Measurements from ENCODE around the gene ZNF487.
"Not testable (repeated sequence)": the region's sequence is repeated elsewhere in the genome, so short reads cannot be mapped to it uniquely, and the experiment has no call there.

The ZNF487 gene

GRCh38 chr10:43407148-43407575 is 29.7 kb upstream of the ZNF487 start:
- peak; percentile 60 for DNase-seq

DNA sequence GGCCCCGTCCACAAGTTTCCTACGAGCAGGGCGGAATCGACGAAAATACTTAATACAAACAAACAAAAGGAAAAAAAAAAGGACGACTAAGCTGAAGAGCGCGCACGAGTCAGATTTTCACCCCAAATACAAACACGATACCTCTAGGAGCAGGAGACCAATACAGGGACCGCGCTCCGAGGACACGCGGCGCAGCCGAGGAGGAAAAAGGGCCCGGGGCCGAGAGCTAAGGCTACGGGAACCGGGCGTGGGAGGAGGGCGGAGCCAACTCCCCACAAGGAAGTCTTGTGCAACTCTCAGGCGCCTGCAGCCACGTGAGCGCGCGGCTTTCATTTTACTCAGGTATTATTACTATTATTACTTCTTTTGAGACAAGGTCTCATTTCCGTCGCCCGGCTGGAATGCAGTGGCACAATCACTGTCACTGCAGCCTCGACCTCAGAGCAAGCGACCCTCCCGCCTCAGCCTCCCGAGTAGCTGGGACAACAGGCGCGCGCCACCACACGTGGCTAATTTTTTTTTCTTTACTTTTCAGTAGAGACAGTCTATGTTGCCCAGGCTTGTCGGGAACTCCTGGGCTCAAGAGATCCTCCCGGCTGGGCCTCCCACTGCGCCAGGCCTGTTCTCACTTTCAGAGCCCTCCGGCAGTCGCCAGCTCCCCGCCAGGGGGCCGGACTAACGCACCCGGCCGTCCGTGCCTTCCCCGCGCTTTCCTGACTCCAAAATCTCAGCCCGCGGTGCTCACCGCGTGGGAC is 29.2 kb upstream of the ZNF487 start:
- DNase-seq, result peak; percentile 88

DNA sequence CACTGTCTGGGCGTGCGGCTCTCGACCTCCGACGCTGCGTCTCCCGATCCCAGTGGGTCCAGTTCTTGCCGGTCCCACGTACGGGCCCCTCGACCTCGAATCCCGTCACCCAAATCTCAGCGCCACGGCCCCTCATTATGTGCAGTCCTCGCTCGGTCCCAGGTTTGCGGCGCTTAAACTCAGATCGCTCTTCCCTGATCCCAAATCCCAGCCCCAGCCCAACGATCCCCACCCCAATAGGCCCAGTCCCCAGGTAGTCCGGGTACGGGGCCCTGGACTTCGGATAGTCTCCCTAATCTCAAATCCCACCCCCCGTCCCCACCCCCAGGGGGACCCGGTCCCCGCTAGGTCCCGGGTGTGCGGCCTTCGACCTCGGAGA is 28.6 kb upstream of the ZNF487 start:
- no peak for DNase-seq

- peak; percentile 99 for DNase-seq
These were observed 28.1 kb upstream of the ZNF487 start, which contains the start of gene HNRNPF for GRCh38 chr10:43408710-43409384. Gene HNRNPF (minus strand): TSS chr10:43409186. CDS start chr10:43387884, 21,302 bp downstream.

DNA sequence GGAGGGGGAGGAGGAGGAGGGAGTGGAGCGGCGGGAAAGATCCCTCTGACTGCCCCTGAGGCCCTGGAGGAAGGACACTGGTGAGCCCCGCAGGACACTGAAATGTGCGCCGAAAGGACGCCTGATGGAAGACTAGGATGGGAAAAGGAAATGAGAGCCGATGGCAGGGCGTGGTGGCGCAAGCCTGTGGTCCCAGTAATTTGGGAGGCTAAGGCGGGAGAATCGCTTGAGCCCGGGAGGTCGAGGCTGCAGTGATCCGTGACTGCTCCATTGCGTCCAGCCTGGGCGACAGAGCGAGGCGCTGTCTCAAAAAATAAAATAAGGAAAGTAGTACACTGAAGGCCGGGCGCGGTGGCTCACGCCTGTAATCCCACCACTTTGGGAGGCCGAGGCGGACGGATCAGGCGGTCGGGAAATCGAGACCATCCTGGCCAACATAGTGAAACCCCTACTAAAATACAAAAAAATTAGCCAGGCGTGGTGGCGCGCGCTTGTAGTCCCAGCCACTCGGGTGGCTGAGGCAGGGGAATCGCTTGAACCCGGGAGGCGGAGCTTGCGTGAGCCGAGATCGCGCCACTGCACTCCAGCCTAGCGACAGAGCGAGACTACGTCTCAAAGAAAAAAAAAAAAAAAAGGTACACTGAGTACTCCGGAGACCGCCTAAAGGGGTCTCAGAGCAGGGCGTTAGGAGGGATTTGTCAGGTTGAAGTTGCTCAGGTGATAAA is 27.4 kb upstream of the ZNF487 start:
- DNase-seq, result peak; percentile 87

DNA sequence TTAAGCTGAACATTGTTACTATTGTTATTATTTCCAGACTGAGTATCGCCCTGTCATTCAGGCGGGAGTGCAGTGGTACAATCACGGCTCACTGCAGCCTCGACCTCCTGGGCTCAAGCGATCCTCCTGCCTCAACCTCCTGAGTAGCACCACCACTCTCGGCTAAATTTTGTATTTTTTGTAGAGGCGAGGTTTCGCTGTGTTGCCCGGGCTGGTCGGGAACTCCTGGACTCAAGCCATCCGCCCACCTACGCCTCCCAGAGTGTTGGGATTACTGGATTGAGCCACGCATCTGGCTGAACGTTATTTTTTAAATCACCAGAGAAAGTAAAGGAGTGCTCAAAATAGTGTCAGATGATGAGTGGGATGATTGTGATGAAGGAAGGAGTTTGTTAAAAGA is 26.6 kb upstream of the ZNF487 start:
- DNase-seq, result no peak

DNA sequence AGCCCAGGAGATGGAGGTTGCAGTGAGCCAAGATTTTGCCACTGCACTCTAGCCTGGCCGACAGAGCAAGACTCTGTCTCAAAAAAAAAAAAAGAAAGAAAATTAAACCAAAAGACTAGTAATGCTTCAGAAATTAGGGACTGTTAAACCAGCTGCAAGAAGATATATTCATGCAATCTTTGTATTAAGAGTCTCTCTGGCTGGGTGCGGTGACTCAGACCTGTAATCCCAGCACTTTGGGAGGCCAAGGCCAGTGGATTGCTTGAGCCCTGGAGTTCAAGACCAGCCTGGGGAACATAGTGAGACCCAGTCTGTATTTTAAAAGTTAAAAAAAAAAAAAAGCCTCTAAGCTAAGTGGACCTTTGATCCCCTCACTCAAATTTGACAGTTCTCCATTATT is 25.4 kb upstream of the ZNF487 start:
- DNase-seq, result no peak

DNA sequence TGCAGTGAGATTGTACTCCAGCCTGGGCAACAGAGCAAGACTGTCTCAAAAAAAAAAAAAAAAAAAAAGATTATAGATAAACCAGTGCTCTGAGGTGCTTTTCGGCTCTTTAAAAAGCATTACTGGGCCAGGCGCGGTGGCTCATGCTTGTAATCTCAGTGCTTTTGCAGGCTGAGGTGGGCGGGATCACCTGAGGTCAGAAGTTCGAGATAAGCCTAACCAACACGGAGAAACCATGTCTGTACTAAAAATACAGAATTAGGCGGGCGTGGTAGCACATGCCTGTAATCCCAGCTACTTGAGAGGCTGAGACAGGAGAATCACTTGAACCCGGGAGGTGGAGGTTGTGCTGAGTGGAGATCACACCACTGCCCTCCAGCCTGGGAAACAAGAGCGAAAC is 21.4 kb upstream of the ZNF487 start:
- no peak for DNase-seq

- DNase-seq, result no peak
These were observed 18.8 kb upstream of the ZNF487 start for GRCh38 chr10:43417950-43418768.

GRCh38 chr10:43419997-43420368 is 16.9 kb upstream of the ZNF487 start:
- no peak for DNase-seq

GRCh38 chr10:43420369-43421200 is 16.3 kb upstream of the ZNF487 start:
- DNase-seq, result peak; percentile 91

DNA sequence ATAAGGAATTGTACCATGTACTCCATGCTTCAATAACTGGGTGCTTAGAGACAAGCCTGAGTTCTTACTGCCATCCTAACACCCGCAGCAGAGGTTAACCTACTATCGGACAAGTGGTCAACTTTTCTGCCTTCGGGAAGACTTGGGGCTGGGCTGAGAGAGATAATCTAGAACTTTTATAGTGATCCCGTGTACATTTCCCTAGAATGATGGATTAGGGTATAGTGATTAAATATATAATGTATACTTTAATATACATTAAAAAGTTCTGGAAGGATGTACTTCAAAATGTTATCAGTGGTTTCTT is 15.8 kb upstream of the ZNF487 start:
- DNase-seq, result no peak

- no peak for DNase-seq
These were observed 15.4 kb upstream of the ZNF487 start for GRCh38 chr10:43421519-43421918.

GRCh38 chr10:43421944-43422343 is 15.0 kb upstream of the ZNF487 start:
- not testable (repeated sequence) for DNase-seq

- DNase-seq, result no peak
These were observed 12.5 kb upstream of the ZNF487 start for GRCh38 chr10:43424416-43424815.

DNA sequence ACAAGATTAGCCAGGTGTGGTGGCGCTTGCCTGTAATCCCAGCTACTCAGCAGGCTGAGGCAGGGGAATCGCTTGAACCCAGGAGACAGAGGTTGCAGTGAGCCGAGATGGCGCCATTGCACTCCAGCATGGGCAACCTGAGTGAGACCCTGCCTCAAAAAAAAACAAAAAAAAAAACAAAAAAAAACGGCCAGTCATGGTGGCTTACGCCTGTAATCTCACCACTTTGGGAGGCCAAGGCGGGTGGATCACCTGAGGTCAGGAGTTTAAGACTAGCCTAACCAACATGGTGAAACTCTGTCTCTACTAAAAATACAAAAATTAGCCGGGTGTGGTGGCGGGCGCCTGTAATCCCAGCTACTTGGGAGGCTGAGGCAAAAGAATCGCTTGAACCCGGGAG is 10.4 kb upstream of the ZNF487 start:
- not testable (repeated sequence) for DNase-seq

DNA sequence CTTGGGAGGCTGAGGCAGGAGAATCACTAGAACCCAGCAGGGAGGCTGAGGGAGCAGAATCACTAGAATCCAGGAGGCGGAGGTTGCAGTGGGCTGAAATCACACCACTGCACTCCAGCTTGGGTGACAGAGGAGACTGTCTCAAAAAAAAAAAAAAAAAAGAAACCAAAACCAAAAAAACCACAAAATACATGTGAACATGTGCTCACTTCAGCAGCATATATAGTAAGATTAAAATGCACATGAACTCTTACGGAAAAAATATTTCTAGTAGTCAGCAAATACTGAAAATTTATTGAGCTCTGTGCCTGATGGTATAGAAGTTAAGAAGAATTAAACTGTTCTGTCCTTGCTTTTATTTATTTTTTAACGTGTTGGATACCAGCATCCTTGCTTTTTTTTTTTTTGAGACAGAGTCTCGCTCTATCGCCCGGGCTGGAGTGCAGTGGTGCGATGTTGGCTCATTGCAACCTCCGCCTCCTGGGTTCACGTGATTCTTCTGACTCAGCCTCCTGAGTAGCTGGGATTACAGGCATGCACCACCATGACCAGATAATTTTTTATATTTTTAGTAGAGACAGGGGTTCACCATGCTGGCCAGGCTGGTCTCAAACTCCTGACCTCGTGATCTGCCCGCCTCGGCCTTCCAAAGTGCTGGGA is 9.6 kb upstream of the ZNF487 start:
- DNase-seq, result no peak

DNA sequence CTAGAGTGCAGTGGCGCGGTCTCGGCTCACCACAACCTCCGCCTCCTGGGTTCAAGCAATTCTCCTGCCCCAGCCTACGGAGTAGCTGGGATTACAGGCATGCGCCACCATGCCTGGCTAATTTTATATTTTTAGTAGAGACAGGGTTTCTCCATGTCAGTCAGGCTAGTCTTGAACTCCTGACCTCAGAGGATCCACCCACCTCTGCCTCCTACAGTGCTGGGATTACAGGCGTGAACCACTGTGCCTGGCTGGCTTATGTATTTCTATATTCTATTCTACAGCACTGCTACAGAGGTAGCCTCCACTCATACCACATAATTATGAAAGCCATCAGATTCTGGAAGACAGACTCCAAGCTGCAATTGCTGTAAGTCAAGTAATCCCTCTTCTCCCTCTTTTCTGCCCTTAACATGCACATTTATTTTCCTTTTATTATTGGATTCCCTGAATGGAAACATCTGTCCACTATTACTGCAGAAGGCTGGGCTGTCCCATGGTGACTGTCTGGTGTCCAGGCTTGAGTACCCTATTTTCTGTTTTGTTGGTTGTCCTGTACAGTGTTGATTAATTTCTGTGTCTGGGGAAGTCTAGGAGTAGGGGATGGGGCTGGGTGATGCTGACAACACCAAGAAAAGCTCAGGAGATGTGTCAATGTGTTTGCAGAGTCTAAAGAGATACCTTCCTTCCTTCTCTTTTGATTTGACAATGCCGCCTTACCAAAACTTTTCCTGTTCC is 5.8 kb upstream of the ZNF487 start:
- DNase-seq, result no peak

GRCh38 chr10:43437141-43437870 is 395 bp downstream of the ZNF487 start:
- no peak for DNase-seq

- no peak for DNase-seq
These were observed 3.7 kb downstream of the ZNF487 start for GRCh38 chr10:43440463-43441134.
